Activated naive CD8-positive, alpha-beta T cell treated with anti-CD3 and anti-CD28 coated beads, Interleukin-2, amount 50 U/mL, for 24 hours (primary cell): Measurements from ENCODE around the gene GLRA2.

Experiments
- ATAC-seq: fragments of 150-1000 bp; cut with Tn5 transposase; one replicate; pipeline ENCODE4 v1.10.0; 2021
- DNase-seq: peaks from one replicate; pipeline ENCODE4 v3.0.0; 2021
- H3K27ac Mint-ChIP-seq: one replicate; pipeline ENCODE4 v1.8.0; 2021; ENCODE audit warnings: mild to moderate bottlenecking, mixed read lengths
- H3K27me3 Mint-ChIP-seq: one replicate; pipeline ENCODE4 v1.8.0; 2021; ENCODE audit warnings: mixed read lengths
- H3K36me3 Mint-ChIP-seq: one replicate; pipeline ENCODE4 v1.8.0; 2021; ENCODE audit warnings: low read depth, mixed read lengths
- H3K4me1 Mint-ChIP-seq: one replicate; pipeline ENCODE4 v1.8.0; 2021; ENCODE audit warnings: mixed read lengths
- H3K4me3 Mint-ChIP-seq: one replicate; pipeline ENCODE4 v1.8.0; 2021; ENCODE audit warnings: mild to moderate bottlenecking, moderate library complexity, mixed read lengths
- H3K9me3 Mint-ChIP-seq: one replicate; pipeline ENCODE4 v1.8.0; 2021; ENCODE audit warnings: mixed read lengths

GLRA2 gene

GRCh38 chrX:14529290-14529989, at the start of gene GLRA2:
Gene GLRA2, plus strand, starts transcription at chrX:14529536. Its CDS starts 522 bp downstream, at chrX:14530058.
- no peak within 1 kb of the TSS for H3K4me3 Mint-ChIP-seq
- no peaks in the 10 kb centered on the region for H3K9me3 Mint-ChIP-seq
- no peak within 1 kb of the TSS for H3K27ac Mint-ChIP-seq
- H3K4me1 Mint-ChIP-seq: no peaks in the 10 kb centered on the region
- no peaks in the 10 kb centered on the region for H3K36me3 Mint-ChIP-seq
- peaks cover 2% of the 10 kb centered on the region for H3K27me3 Mint-ChIP-seq
- ATAC-seq (no peak), DNase-seq (no peak)

GRCh38 chrX:14489437-14489836, 39.9 kb upstream of the GLRA2 start:
- H3K27me3 Mint-ChIP-seq: no peaks in the 10 kb centered on the region
- no peak for DNase-seq
- H3K36me3 Mint-ChIP-seq: no peaks in the 10 kb centered on the region
- no peak for ATAC-seq
- H3K4me3 Mint-ChIP-seq: no peak overlapping the region
- H3K9me3 Mint-ChIP-seq: no peaks in the 10 kb centered on the region
- no peak overlapping the region for H3K27ac Mint-ChIP-seq
- H3K4me1 Mint-ChIP-seq: peaks cover 4% of the 10 kb centered on the region

GRCh38 chrX:14491689-14492088, 37.6 kb upstream of the GLRA2 start:
- Mint-ChIP-seq H3K4me3 (no peak overlapping the region), H3K27ac (no peak overlapping the region), H3K4me1 (peaks cover 5% of the 10 kb centered on the region), H3K9me3 (no peaks in the 10 kb centered on the region), H3K36me3 (no peaks in the 10 kb centered on the region), H3K27me3 (no peaks in the 10 kb centered on the region)
- no peak for ATAC-seq
- no peak for DNase-seq

GRCh38 chrX:14496674-14497073, 32.7 kb upstream of the GLRA2 start:
- Mint-ChIP-seq H3K4me1 (peaks cover 19% of the 10 kb centered on the region), H3K9me3 (no peaks in the 10 kb centered on the region), H3K4me3 (peak overlapping the region; percentile 80), H3K27me3 (no peaks in the 10 kb centered on the region), H3K36me3 (no peaks in the 10 kb centered on the region), H3K27ac (peak overlapping the region; percentile 94)
- ATAC-seq (no peak), DNase-seq (no peak)

GRCh38 chrX:14497184-14497666, 32.1 kb upstream of the GLRA2 start:
- H3K27ac Mint-ChIP-seq: peak overlapping the region; percentile 94
- H3K4me3 Mint-ChIP-seq: peak overlapping the region; percentile 80
- H3K36me3 Mint-ChIP-seq: no peaks in the 10 kb centered on the region
- peak; percentile 76 for ATAC-seq
- H3K9me3 Mint-ChIP-seq: no peaks in the 10 kb centered on the region
- peaks cover 19% of the 10 kb centered on the region for H3K4me1 Mint-ChIP-seq
- no peaks in the 10 kb centered on the region for H3K27me3 Mint-ChIP-seq
- DNase-seq: peak; percentile 2

GRCh38 chrX:14501327-14501726, 28.0 kb upstream of the GLRA2 start:
- no peak for ATAC-seq
- Mint-ChIP-seq H3K27me3 (no peaks in the 10 kb centered on the region), H3K4me1 (peaks cover 19% of the 10 kb centered on the region), H3K9me3 (no peaks in the 10 kb centered on the region), H3K36me3 (no peaks in the 10 kb centered on the region), H3K4me3 (no peak overlapping the region), H3K27ac (no peak overlapping the region)
- DNase-seq: no peak

- Mint-ChIP-seq H3K36me3 (no peaks in the 10 kb centered on the region), H3K4me3 (no peak overlapping the region), H3K27me3 (peaks cover 5% of the 10 kb centered on the region), H3K4me1 (no peaks in the 10 kb centered on the region), H3K9me3 (no peaks in the 10 kb centered on the region), H3K27ac (no peak overlapping the region)
- no peak for DNase-seq
- ATAC-seq: peak; percentile 24
These were observed 24.3 kb upstream of the GLRA2 start for GRCh38 chrX:14504960-14505538.

GRCh38 chrX:14505648-14506047, 23.7 kb upstream of the GLRA2 start:
- Mint-ChIP-seq H3K4me1 (no peaks in the 10 kb centered on the region), H3K27ac (no peak overlapping the region), H3K36me3 (no peaks in the 10 kb centered on the region), H3K27me3 (peaks cover 5% of the 10 kb centered on the region), H3K4me3 (no peak overlapping the region), H3K9me3 (no peaks in the 10 kb centered on the region)
- no peak for DNase-seq
- no peak for ATAC-seq

GRCh38 chrX:14506866-14507265, 22.5 kb upstream of the GLRA2 start:
- no peaks in the 10 kb centered on the region for H3K4me1 Mint-ChIP-seq

GRCh38 chrX:14508025-14508690, 21.2 kb upstream of the GLRA2 start:
- Mint-ChIP-seq H3K4me1 (no peaks in the 10 kb centered on the region), H3K36me3 (no peaks in the 10 kb centered on the region), H3K4me3 (no peak overlapping the region), H3K27me3 (peaks cover 5% of the 10 kb centered on the region), H3K27ac (no peak overlapping the region), H3K9me3 (no peaks in the 10 kb centered on the region)
- no peak for ATAC-seq
- no peak for DNase-seq

More at GRCh38 chrX:14506866-14507265, 22.5 kb upstream of the GLRA2 start:
- Mint-ChIP-seq H3K9me3 (no peaks in the 10 kb centered on the region), H3K27ac (no peak overlapping the region), H3K4me3 (no peak overlapping the region), H3K27me3 (peaks cover 5% of the 10 kb centered on the region), H3K36me3 (no peaks in the 10 kb centered on the region)
- ATAC-seq (no peak), DNase-seq (no peak)

- Mint-ChIP-seq H3K4me1 (no peaks in the 10 kb centered on the region), H3K27me3 (peaks cover 5% of the 10 kb centered on the region), H3K4me3 (no peak overlapping the region), H3K36me3 (no peaks in the 10 kb centered on the region), H3K27ac (no peak overlapping the region), H3K9me3 (no peaks in the 10 kb centered on the region)
- DNase-seq (no peak), ATAC-seq (no peak)
These were observed 19.8 kb upstream of the GLRA2 start for GRCh38 chrX:14509325-14510057.

GRCh38 chrX:14528629-14529289, 577 bp upstream of the GLRA2 start:
- DNase-seq (peak; percentile 60), ATAC-seq (no peak)
- Mint-ChIP-seq H3K36me3 (no peaks in the 10 kb centered on the region), H3K27ac (no peak overlapping the region), H3K4me3 (no peak overlapping the region), H3K27me3 (peaks cover 2% of the 10 kb centered on the region), H3K4me1 (no peaks in the 10 kb centered on the region), H3K9me3 (no peaks in the 10 kb centered on the region)

- no peak for DNase-seq
- no peak for ATAC-seq
- Mint-ChIP-seq H3K27ac (no peak overlapping the region), H3K36me3 (no peaks in the 10 kb centered on the region), H3K4me3 (no peak overlapping the region), H3K9me3 (no peaks in the 10 kb centered on the region), H3K27me3 (peaks cover 2% of the 10 kb centered on the region), H3K4me1 (no peaks in the 10 kb centered on the region)
These were observed 4.5 kb downstream of the GLRA2 start for GRCh38 chrX:14533867-14534266.

- no peak overlapping the region for H3K4me3 Mint-ChIP-seq
- H3K27me3 Mint-ChIP-seq: no peaks in the 10 kb centered on the region
- no peaks in the 10 kb centered on the region for H3K36me3 Mint-ChIP-seq
- H3K4me1 Mint-ChIP-seq: no peaks in the 10 kb centered on the region
- H3K9me3 Mint-ChIP-seq: no peaks in the 10 kb centered on the region
- no peak for DNase-seq
- H3K27ac Mint-ChIP-seq: no peak overlapping the region
- ATAC-seq: no peak
These were observed 16.9 kb downstream of the GLRA2 start for GRCh38 chrX:14546190-14546589.
